ENCODE measurements around the gene GRXCR1.

Gene GRXCR1

DNA sequence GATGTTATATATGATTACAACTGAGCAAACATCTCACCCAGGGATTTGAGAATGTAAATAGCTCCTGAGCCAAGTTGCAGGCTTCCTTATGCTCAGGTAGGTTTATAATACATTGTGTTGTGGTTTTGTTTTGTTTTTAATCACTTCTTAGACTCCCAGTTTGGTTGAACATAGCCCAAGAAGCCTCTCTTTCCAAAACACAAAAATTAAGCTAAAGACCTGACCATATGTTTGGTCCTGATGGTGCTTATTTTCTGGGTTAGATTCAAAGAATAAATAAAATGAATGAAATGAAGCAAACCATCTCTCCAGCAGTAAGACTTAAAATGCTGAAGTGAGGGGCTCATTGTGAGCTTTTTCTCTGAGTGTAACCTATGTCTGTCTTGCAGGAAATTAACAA is 93.5 kb downstream of the GRXCR1 start:
- no peaks in the 10 kb centered on the region for H3K4me1 Mint-ChIP-seq
- DNase-seq (no peak), ATAC-seq (no peak)
- H3K4me3 Mint-ChIP-seq = no peak overlapping the region
- H3K27ac Mint-ChIP-seq = no peak overlapping the region
- peaks cover 14% of the 10 kb centered on the region for H3K9me3 Mint-ChIP-seq
- H3K27me3 Mint-ChIP-seq = no peaks in the 10 kb centered on the region
- no peaks in the 10 kb centered on the region for H3K36me3 Mint-ChIP-seq (ENCODE audit: low read depth)

DNA sequence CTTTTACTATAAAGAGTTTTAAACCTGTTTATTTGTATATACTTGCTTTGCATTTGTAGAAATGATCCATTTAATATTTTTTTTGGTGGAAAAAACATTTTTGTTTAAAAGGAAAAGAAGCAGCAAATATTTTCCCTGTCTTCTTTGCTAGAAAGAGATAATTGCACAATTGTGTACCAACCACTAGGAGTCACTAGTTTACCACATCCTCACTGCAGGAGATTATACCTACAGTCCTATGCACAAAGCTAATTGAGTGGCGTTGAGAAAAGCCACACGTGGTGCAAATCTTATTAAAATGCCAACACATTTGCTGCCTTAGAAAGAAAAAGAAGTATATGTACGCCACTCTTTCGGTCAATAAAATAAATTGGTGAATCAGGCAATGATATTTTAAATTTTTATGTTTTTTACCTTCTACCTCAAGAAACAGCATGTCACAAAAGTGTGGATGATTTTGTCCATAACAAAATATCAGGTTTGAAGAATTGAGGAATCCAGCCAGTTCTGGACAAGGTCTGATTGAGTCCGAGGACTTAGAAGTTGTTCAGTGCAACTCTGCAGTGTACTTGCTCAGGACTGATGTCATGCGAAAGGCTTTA is 102.9 kb downstream of the GRXCR1 start:
- Mint-ChIP-seq H3K36me3 (ENCODE audit: low read depth) (no peaks in the 10 kb centered on the region), H3K9me3 (no peaks in the 10 kb centered on the region), H3K4me3 (no peak overlapping the region), H3K27me3 (peaks cover 2% of the 10 kb centered on the region), H3K27ac (no peak overlapping the region), H3K4me1 (no peaks in the 10 kb centered on the region)
- ATAC-seq (no peak), DNase-seq (no peak)

GRCh38 chr4:43008793-43009192 is 116.3 kb downstream of the GRXCR1 start:
- DNase-seq = no peak

GRCh38 chr4:43014256-43014655 is 121.7 kb downstream of the GRXCR1 start:
- H3K36me3 Mint-ChIP-seq (ENCODE audit: low read depth) = no peaks in the 10 kb centered on the region
- H3K9me3 Mint-ChIP-seq = no peaks in the 10 kb centered on the region
- ATAC-seq = no peak
- H3K4me1 Mint-ChIP-seq = no peaks in the 10 kb centered on the region
- DNase-seq = no peak
- H3K4me3 Mint-ChIP-seq = no peak overlapping the region
- no peak overlapping the region for H3K27ac Mint-ChIP-seq
- no peaks in the 10 kb centered on the region for H3K27me3 Mint-ChIP-seq

More at GRCh38 chr4:43008793-43009192, 116.3 kb downstream of the GRXCR1 start:
- H3K27ac Mint-ChIP-seq = no peak overlapping the region
- ATAC-seq = no peak
- no peaks in the 10 kb centered on the region for H3K4me1 Mint-ChIP-seq
- peaks cover 19% of the 10 kb centered on the region for H3K9me3 Mint-ChIP-seq
- H3K36me3 Mint-ChIP-seq (ENCODE audit: low read depth) = no peaks in the 10 kb centered on the region
- H3K4me3 Mint-ChIP-seq = no peak overlapping the region
- no peaks in the 10 kb centered on the region for H3K27me3 Mint-ChIP-seq

DNA sequence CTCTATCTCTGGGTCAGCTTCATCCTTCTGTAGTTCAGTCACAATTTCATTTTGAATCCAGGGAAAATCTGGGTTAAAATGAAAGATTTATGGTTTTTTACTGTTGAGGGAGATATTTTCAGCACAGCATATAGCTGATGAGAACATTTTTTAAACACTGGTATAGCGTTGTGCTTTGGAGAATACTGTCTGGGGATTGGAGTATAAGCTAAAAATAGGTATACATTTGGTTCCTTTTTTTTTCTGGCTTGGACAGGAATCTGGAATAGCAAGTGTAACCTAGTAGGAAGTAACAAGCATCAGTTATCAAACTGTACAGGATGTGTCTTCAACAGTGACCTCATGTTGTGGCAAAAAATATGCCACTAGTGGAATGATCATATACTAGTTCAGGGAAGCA is 149.1 kb downstream of the GRXCR1 start:
- Mint-ChIP-seq H3K4me3 (no peak overlapping the region), H3K9me3 (no peaks in the 10 kb centered on the region), H3K36me3 (ENCODE audit: low read depth) (no peaks in the 10 kb centered on the region), H3K27ac (no peak overlapping the region), H3K27me3 (no peaks in the 10 kb centered on the region), H3K4me1 (no peaks in the 10 kb centered on the region)
- no peak for DNase-seq
- ATAC-seq = no peak

DNA sequence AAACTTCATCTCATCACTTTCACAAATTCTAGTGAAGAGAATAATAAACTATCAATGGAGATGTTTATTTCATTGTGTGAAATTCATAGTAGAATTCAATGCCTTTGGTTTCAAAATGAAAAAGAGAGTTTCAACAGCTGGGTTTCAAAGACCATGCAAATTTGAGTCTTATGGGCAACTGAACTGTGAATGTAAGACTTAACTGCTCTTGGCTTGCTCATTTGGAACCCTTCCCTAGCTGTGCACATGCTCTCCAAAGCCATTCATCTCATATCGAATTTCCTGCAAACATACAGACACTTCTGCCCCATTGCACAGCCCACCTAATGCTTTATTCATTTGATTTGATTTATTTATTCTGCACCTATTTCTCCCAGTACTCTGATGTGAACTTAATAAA is 154.5 kb downstream of the GRXCR1 start:
- DNase-seq (no peak), ATAC-seq (no peak)
- H3K4me3 Mint-ChIP-seq = no peak overlapping the region
- H3K27me3 Mint-ChIP-seq = no peaks in the 10 kb centered on the region
- no peak overlapping the region for H3K27ac Mint-ChIP-seq
- no peaks in the 10 kb centered on the region for H3K9me3 Mint-ChIP-seq
- no peaks in the 10 kb centered on the region for H3K36me3 Mint-ChIP-seq (ENCODE audit: low read depth)
- H3K4me1 Mint-ChIP-seq = no peaks in the 10 kb centered on the region

- DNase-seq = no peak
- no peak for ATAC-seq
- no peaks in the 10 kb centered on the region for H3K36me3 Mint-ChIP-seq (ENCODE audit: low read depth)
- no peak overlapping the region for H3K27ac Mint-ChIP-seq
- H3K4me1 Mint-ChIP-seq = no peaks in the 10 kb centered on the region
- no peaks in the 10 kb centered on the region for H3K27me3 Mint-ChIP-seq
- H3K4me3 Mint-ChIP-seq = no peak overlapping the region
- no peaks in the 10 kb centered on the region for H3K9me3 Mint-ChIP-seq
These were observed 156.1 kb downstream of the GRXCR1 start for GRCh38 chr4:43048570-43048969.

DNA sequence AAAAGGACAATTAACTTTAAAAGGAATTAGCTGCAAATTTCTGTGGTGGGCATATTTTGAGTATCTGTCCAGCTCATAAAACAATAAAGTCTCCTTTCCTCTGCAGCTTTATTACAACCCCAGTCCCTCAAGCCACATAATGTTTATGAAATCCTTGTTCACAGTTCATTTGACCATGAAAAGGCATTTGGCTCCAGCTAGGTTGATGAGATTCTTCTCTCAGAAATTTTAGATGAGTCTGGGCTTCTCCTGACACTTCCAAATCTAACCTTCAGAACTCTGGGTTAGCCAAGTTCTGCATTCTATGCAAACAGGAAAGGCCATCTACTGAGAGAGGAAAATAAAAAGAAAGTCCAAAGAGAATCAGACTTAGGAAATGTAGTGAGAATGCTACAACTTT is 156.8 kb downstream of the GRXCR1 start:
- Mint-ChIP-seq H3K4me3 (no peak overlapping the region), H3K27me3 (no peaks in the 10 kb centered on the region), H3K4me1 (no peaks in the 10 kb centered on the region), H3K27ac (no peak overlapping the region), H3K36me3 (ENCODE audit: low read depth) (no peaks in the 10 kb centered on the region), H3K9me3 (no peaks in the 10 kb centered on the region)
- ATAC-seq (no peak), DNase-seq (no peak)

DNA sequence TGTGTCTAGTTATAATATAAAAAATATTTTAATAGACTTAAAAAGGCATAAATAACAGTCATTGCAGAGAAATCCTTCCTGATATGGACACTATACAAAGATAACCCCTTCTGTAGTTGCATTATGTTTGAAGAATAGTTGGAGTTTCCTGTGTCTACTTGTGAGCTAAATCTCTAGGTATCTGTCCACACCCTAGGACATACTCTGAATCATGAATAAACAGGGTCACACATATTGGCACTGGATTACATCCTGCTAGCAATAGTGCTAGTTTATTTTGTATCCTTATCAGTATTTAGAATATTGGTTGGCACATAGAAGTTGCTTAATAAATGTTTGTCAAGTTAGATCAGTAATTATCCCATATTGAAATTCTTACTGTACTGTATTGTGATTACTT is 173.9 kb downstream of the GRXCR1 start:
- H3K36me3 Mint-ChIP-seq (ENCODE audit: low read depth) = no peaks in the 10 kb centered on the region
- no peaks in the 10 kb centered on the region for H3K9me3 Mint-ChIP-seq
- no peak overlapping the region for H3K4me3 Mint-ChIP-seq
- H3K4me1 Mint-ChIP-seq = no peaks in the 10 kb centered on the region
- ATAC-seq (no peak), DNase-seq (no peak)
- no peak overlapping the region for H3K27ac Mint-ChIP-seq
- no peaks in the 10 kb centered on the region for H3K27me3 Mint-ChIP-seq

GRCh38 chr4:43071069-43071468 is 178.6 kb downstream of the GRXCR1 start:
- no peaks in the 10 kb centered on the region for H3K4me1 Mint-ChIP-seq

More at GRCh38 chr4:43071069-43071468, 178.6 kb downstream of the GRXCR1 start:
- Mint-ChIP-seq H3K27ac (no peak overlapping the region), H3K9me3 (peaks cover 5% of the 10 kb centered on the region), H3K27me3 (no peaks in the 10 kb centered on the region), H3K36me3 (ENCODE audit: low read depth) (no peaks in the 10 kb centered on the region), H3K4me3 (no peak overlapping the region)
- ATAC-seq = no peak
- DNase-seq = no peak
